ENCODE measurements around the gene OXA1L.
"Not testable (repeated sequence)": the region's sequence is repeated elsewhere in the genome, so short reads cannot be mapped to it uniquely, and the experiment has no call there.

The OXA1L gene

GRCh38 chr14:22752422-22752821 is 14.1 kb upstream of the OXA1L start:
- H3K27me3 ChIP-seq (ENCODE audit: insufficient read depth, poor library complexity, severe bottlenecking) = no peaks in the 10 kb centered on the region
- H3K4me3 ChIP-seq (replicated peaks; ENCODE audit: insufficient read depth, low read length) = no peak overlapping the region
- TF ChIP-seq, protein P1, sequence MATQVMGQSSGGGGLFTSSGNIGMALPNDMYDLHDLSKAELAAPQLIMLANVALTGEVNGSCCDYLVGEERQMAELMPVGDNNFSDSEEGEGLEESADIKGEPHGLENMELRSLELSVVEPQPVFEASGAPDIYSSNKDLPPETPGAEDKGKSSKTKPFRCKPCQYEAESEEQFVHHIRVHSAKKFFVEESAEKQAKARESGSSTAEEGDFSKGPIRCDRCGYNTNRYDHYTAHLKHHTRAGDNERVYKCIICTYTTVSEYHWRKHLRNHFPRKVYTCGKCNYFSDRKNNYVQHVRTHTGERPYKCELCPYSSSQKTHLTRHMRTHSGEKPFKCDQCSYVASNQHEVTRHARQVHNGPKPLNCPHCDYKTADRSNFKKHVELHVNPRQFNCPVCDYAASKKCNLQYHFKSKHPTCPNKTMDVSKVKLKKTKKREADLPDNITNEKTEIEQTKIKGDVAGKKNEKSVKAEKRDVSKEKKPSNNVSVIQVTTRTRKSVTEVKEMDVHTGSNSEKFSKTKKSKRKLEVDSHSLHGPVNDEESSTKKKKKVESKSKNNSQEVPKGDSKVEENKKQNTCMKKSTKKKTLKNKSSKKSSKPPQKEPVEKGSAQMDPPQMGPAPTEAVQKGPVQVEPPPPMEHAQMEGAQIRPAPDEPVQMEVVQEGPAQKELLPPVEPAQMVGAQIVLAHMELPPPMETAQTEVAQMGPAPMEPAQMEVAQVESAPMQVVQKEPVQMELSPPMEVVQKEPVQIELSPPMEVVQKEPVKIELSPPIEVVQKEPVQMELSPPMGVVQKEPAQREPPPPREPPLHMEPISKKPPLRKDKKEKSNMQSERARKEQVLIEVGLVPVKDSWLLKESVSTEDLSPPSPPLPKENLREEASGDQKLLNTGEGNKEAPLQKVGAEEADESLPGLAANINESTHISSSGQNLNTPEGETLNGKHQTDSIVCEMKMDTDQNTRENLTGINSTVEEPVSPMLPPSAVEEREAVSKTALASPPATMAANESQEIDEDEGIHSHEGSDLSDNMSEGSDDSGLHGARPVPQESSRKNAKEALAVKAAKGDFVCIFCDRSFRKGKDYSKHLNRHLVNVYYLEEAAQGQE (IDR thresholded peaks at IDR 0.05; ENCODE audit: insufficient replicate concordance, low read depth) = no peak
- no peak for TF ChIP-seq SPI1 (IDR thresholded peaks at IDR 0.05; ENCODE audit: borderline replicate concordance, low read depth)
- no peak for TF ChIP-seq POLR2AphosphoS5 (IDR thresholded peaks at IDR 0.05; ENCODE audit: low read depth)
- DNase-seq (ENCODE audit: low read depth in 1 of 2, low spot score in 1 of 2) = no peak
- H3K27ac ChIP-seq (replicated peaks) = no peak overlapping the region

DNA sequence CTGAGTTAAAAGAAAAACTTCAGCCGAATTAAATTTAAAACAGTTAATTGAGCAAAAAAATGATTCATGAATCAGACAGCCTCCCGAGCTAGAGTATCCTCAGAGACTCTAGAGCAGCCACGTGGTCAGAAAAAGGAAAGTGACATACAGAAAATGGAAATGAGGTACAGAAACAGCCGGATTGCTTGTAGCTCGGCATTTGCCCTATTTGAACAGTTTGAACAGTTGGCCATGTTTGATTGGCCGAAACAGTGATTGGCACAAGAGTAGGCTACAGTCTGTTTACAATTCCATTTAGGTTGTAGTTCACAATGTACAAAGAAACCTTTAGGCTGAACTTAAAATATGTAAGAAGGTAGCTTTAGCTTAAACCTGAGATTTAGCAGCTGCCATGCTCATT is 12.9 kb upstream of the OXA1L start:
- DNase-seq (ENCODE audit: low read depth in 1 of 2, low spot score in 1 of 2) = no peak
- Histone ChIP-seq H3K4me3 (replicated peaks; ENCODE audit: insufficient read depth, low read length) (no peak overlapping the region), H3K27me3 (ENCODE audit: insufficient read depth, poor library complexity, severe bottlenecking) (no peaks in the 10 kb centered on the region), H3K27ac (replicated peaks) (no peak overlapping the region)
- no peak for TF ChIP-seq GABPA (IDR thresholded peaks at IDR 0.05; ENCODE audit: low read depth)
- TF ChIP-seq, protein P1 (IDR thresholded peaks at IDR 0.05; ENCODE audit: insufficient replicate concordance, low read depth) = no peak
- TF ChIP-seq POLR2AphosphoS5 (IDR thresholded peaks at IDR 0.05; ENCODE audit: low read depth) = no peak
- TF ChIP-seq CTCF (IDR thresholded peaks at IDR 0.05; ENCODE audit: insufficient read depth, low read length) = no peak
- TF ChIP-seq SPI1 (IDR thresholded peaks at IDR 0.05; ENCODE audit: borderline replicate concordance, low read depth) = no peak

- DNase-seq (ENCODE audit: low read depth in 1 of 2, low spot score in 1 of 2) = not testable (repeated sequence)
Observed at GRCh38 chr14:22757972-22758650, 8.4 kb upstream of the OXA1L start.

DNA sequence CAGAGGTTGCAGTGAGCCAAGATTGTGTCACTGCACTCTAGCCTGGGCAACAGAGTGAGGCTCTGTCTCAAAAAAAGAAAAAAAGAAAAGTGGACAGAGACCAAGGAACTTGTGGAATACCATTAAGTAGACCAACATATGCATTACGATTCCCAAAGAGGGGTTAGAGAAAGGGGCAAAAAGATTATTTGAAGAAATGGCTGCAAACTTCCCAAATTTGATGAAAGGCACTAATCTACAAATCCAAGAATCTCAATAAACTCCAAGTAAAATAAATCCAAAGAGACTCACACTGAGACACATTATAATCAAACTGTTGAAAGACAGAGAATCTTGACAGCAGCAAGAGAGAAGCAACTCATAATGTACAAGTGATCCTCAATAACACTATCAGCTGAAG is 4.8 kb upstream of the OXA1L start:
- Histone ChIP-seq H3K4me3 (replicated peaks; ENCODE audit: insufficient read depth, low read length) (no peak overlapping the region), H3K27ac (replicated peaks) (no peak overlapping the region), H3K27me3 (ENCODE audit: insufficient read depth, poor library complexity, severe bottlenecking) (no peaks in the 10 kb centered on the region)
- no peak for DNase-seq (ENCODE audit: low read depth in 1 of 2, low spot score in 1 of 2)
- TF ChIP-seq CTCF (IDR thresholded peaks at IDR 0.05; ENCODE audit: insufficient read depth, low read length) (no peak), POLR2AphosphoS5 (IDR thresholded peaks at IDR 0.05; ENCODE audit: low read depth) (no peak), GABPA (IDR thresholded peaks at IDR 0.05; ENCODE audit: low read depth) (no peak), SPI1 (IDR thresholded peaks at IDR 0.05; ENCODE audit: borderline replicate concordance, low read depth) (no peak)
- TF ChIP-seq, protein P1 (IDR thresholded peaks at IDR 0.05; ENCODE audit: insufficient replicate concordance, low read depth) = no peak

More at GRCh38 chr14:22757972-22758650, 8.4 kb upstream of the OXA1L start:
- H3K4me3 ChIP-seq (replicated peaks; ENCODE audit: insufficient read depth, low read length); H3K27me3 ChIP-seq (ENCODE audit: insufficient read depth, poor library complexity, severe bottlenecking); H3K27ac ChIP-seq (replicated peaks): not testable (repeated sequence)
